Skeletal muscle satellite cell (primary cell): ENCODE measurements around the gene CGB3.
"Not testable (repeated sequence)": the region's sequence is repeated elsewhere in the genome, so short reads cannot be mapped to it uniquely, and the experiment has no call there.

Source experiments
- H3K27me3 ChIP-seq: 2 replicates; pipeline ENCODE4 v1.7.0; 2013; ENCODE audit warnings: low read length; ENCODE audit not compliant: control insufficient read depth, insufficient read depth
- H3K36me3 ChIP-seq: 2 replicates; pipeline ENCODE4 v1.7.0; 2013; ENCODE audit warnings: mild to moderate bottlenecking, control low read depth, low read length; ENCODE audit not compliant: insufficient read depth
- H3K4me1 ChIP-seq: 2 replicates; pipeline ENCODE4 v1.7.0; 2013; ENCODE audit warnings: low read length; ENCODE audit not compliant: control insufficient read depth, insufficient read depth
- H3K4me2 ChIP-seq: 2 replicates; pipeline ENCODE4 v1.7.0; 2013; ENCODE audit warnings: mild to moderate bottlenecking, low read length
- H3K4me3 ChIP-seq: 2 replicates; pipeline ENCODE4 v1.7.0; 2013; ENCODE audit warnings: low read length
- H3K9ac ChIP-seq: 2 replicates; pipeline ENCODE4 v1.7.0; 2013; ENCODE audit warnings: mild to moderate bottlenecking, low read depth, low read length, moderate library complexity
- H3K9me3 ChIP-seq: replicated peaks from 2 replicates; pipeline ENCODE4 v1.7.0; 2013; ENCODE audit warnings: mild to moderate bottlenecking, control low read depth, low read length

Gene CGB3

DNA sequence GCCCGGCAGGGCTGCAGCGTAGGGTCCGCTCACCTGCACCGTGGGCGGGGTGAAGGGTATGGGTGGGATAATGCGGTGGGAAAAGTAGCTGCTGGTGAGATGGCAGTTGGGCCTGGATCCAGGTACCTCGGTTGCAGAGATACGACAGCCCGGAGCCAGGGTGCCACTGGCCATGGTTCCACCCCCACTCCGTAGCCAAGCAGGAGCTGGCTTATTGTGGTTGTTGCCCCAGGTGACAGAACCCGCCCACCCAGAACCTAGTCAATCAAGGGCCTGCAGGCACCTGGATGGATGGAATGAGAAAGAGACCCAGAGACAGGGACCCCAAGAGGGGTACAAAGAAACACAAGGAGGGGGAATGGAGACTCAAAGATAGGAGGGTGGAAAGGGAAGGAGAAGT lies 3.8 kb downstream of the CGB3 start:
- H3K9ac ChIP-seq = no peak overlapping the region
- H3K27me3 ChIP-seq = no peaks in the 10 kb centered on the region
- no peaks in the 10 kb centered on the region for H3K9me3 ChIP-seq
- no peak overlapping the region for H3K4me3 ChIP-seq
- H3K4me1 ChIP-seq = peaks cover 21% of the 10 kb centered on the region
- H3K4me2 ChIP-seq = no peak overlapping the region
- peaks cover 7% of the 10 kb centered on the region for H3K36me3 ChIP-seq

DNA sequence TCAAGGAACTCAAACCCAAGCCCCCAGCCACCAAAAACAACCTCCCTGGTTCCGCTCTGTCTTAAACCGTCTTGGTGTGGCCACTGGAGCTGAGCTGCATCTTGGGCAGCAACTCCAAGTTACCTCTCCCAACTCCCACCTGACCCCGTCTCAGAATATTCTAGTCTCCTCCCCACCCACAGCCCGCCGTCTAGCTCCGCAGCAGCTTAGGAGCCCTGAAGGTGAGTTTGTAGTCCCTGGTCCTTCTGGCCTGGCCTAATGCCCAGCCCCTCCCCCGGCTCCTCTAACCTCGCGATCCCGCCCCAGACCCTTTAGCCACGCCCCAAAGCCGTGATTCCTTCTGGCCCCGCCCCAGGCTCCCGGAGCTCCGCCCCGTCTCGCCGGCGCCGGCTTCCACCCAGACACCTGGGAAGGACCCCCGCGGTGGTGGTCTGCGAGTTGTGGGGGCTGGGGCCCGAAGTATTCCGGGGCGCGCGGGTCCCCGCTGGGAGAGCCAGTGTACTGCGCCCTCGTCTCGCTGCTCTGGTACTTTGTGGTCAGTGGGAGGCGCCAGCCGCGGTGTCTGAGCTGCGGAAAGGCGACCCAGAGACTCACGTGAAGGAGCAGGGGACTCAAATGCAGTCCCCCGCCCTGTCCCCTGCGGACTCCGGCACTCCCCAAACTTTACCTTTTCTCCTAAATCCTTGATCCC lies 4.7 kb downstream of the CGB3 start:
- Histone ChIP-seq H3K36me3 (peaks cover 16% of the 10 kb centered on the region), H3K4me1 (peaks cover 21% of the 10 kb centered on the region), H3K4me2 (peak overlapping the region; percentile 93), H3K4me3 (peak overlapping the region; percentile 68), H3K9me3 (no peaks in the 10 kb centered on the region), H3K27me3 (no peaks in the 10 kb centered on the region), H3K9ac (peak overlapping the region; percentile 59)

DNA sequence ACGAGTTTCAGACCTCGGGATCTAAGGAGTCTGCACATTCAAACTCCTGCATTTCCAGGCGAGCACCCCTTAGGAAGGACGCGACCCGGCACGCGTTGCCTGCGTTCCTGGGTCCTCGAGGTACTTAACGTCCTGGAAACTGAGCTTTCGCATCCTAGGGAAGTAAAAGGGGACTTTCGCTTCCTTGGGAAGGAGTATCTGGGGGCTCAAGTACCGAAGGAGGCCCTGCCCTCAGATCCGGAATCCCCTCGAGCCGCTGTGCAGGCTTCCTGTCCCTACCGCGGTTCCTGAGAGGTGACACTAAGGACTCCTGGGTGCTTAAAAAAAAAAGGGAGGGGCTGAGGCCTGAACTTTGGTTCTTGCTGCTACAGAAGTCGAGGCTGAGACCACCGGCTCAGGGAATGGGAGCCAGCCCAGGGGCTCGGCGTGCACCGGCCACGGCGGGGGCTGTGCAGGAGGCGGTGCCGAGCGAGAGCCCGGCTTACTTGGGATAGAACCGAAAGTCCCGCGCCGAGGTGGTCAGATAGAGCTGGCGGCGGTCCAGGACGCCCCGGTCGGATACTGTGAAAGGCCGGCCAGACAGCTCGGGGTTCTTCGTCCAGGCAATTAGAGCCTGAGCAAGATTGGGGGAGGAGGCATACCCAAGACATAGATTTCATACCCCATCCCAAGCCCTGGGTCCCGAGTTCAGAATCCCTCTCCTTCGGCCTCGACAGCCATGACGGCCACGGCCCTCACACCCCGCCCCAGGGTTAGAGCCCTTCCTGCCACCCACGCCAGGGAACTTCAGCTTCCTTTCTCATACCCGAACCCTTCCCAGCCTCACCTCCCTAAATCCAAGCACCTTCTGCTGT lies 5.5 kb downstream of the CGB3 start:
- not testable (repeated sequence) for H3K27me3 ChIP-seq, H3K9me3 ChIP-seq
- Histone ChIP-seq H3K9ac (peak overlapping the region; percentile 59), H3K4me2 (peak overlapping the region; percentile 93), H3K36me3 (peaks cover 23% of the 10 kb centered on the region), H3K4me3 (peak overlapping the region; percentile 68), H3K4me1 (peaks cover 21% of the 10 kb centered on the region)

DNA sequence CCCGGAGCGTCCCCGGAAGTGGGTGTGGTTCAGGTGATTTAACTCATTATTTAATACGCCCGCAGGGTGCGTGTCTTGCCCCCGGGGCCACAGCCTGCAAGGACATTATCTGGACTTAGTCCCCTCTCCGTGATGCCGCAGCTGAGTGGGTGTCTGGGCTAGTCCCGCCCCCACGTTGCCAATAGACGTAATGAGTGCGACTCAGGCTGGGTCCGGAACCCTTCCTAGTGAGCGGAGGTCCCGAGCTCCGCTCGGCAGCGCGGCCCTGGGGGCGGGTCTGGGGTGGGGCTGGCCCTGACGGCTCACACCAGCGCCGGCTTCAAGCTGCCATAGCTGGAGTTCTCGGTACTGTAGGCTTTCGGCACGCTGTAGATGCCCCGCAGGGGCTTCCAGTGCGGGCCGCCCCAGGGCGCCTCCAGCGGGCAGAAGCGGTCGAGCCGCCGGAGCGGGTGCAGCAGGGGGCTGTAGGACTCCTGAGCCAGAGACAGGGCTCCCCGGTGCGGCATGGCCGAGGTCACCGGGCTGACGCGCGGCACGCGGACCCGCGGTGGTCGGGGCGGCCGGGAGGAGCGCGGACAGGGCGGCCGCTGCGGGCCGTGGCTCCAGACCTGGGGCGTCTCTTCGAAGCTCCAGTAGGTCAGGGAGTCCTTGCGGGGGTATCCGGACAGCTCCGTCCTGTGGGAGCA lies 6.3 kb downstream of the CGB3 start:
- Histone ChIP-seq H3K4me1 (peaks cover 21% of the 10 kb centered on the region), H3K9me3 (no peaks in the 10 kb centered on the region), H3K9ac (peak overlapping the region; percentile 59), H3K27me3 (no peaks in the 10 kb centered on the region), H3K4me3 (peak overlapping the region; percentile 68), H3K4me2 (peak overlapping the region; percentile 93), H3K36me3 (peaks cover 28% of the 10 kb centered on the region)

DNA sequence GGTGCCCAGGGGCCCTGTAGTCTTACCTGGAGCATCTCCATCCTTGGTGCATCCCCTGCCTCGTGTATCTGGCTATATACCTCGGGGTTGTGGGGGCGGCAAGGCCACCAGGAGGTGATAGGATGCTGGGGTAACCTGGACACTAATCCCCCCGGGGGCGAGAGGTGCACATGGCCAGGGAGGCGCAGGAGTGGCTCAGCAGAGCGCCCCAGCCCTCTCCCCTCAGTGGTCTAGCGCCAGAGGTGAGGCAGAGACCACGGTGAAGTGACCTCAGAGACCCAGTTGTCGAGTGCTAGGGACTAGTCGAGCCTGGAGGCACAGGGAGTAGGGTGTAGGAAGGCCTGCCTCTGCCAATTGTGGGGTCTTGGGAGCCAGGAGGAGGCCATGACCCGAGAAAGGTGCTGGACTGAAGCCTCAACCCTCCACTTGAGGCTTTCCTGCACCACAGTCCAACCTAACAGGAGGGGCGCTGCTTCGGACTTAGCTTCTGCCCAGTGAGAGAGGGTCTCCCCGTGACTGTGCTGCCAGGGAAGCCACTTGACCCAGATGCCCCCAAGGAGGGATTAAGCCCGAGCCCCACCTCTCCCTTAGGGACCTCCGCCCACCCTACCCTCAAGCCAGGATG lies 7.0 kb downstream of the CGB3 start, which contains the start of gene LHB:
Gene LHB (minus strand): TSS at position 51 of the 625 bp plus-strand sequence. CDS start 10 bp downstream, at position 41.
- peak within 1 kb of the TSS; percentile 68 for H3K4me3 ChIP-seq
- H3K36me3 ChIP-seq = peaks cover 34% of the 10 kb centered on the region
- H3K9me3 ChIP-seq = no peaks in the 10 kb centered on the region
- peak within 1 kb of the TSS; percentile 93 for H3K4me2 ChIP-seq
- H3K27me3 ChIP-seq = no peaks in the 10 kb centered on the region
- H3K9ac ChIP-seq = peak within 1 kb of the TSS; percentile 59
- H3K4me1 ChIP-seq = peaks cover 21% of the 10 kb centered on the region

DNA sequence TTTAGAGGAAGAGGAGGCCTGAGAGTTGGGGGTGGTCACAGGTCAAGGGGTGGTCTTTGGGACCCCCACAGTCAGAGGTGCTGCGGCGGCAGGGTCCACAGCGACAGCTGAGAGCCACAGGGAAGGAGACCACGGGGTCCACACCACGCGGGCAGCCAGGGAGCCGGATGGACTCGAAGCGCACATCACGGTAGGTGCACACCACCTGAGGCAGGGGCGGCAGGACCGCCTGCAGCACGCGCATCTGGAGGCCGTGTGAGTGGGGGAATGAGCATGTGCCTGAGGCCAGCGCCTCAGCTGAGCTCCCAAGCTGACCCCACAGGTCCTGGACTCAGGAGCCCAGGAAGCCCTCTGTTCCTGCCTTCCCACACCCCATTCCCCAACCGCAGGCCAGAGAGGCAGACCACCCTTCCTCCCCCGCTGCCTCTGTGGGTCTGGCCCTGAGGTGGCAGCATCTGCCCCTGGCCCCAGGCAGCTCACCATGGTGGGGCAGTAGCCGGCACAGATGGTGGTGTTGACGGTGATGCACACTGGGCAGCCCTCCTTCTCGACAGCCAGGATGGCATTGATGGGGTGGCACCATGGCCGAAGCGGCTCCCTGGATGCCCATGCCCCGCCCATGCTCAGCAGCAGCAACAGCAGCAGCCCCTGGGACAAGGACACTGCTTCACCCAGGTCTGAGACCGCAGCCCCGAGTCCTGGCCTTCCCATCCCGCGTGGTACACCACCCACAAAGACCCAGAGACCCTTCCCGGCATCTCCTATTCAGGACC lies 7.9 kb downstream of the CGB3 start:
- H3K4me2 ChIP-seq = no peak overlapping the region
- H3K4me3 ChIP-seq = no peak overlapping the region
- H3K9ac ChIP-seq = no peak overlapping the region
- no peaks in the 10 kb centered on the region for H3K9me3 ChIP-seq
- peaks cover 21% of the 10 kb centered on the region for H3K4me1 ChIP-seq
- peaks cover 41% of the 10 kb centered on the region for H3K36me3 ChIP-seq
- H3K27me3 ChIP-seq = no peaks in the 10 kb centered on the region

DNA sequence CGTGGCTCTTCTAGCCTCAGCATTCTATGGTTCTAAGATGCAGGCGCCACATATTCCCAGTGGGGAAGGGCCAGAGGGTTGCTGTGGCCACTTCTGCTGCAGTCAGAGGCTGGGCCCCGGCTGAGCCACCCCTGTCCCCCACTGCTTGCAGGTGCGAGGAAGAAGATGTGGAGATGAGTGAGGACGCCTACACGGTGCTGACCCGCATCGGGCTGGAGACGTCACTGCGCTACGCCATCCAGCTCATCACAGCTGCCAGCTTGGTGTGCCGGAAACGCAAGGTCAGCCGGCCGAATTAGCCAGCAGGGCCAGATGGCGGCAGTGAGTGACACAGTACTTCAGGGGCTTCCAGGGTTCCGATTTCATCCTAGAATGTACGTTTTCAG lies 9.3 kb downstream of the CGB3 start:
- Histone ChIP-seq H3K4me2 (no peak overlapping the region), H3K36me3 (peaks cover 52% of the 10 kb centered on the region), H3K4me1 (peaks cover 21% of the 10 kb centered on the region)

DNA sequence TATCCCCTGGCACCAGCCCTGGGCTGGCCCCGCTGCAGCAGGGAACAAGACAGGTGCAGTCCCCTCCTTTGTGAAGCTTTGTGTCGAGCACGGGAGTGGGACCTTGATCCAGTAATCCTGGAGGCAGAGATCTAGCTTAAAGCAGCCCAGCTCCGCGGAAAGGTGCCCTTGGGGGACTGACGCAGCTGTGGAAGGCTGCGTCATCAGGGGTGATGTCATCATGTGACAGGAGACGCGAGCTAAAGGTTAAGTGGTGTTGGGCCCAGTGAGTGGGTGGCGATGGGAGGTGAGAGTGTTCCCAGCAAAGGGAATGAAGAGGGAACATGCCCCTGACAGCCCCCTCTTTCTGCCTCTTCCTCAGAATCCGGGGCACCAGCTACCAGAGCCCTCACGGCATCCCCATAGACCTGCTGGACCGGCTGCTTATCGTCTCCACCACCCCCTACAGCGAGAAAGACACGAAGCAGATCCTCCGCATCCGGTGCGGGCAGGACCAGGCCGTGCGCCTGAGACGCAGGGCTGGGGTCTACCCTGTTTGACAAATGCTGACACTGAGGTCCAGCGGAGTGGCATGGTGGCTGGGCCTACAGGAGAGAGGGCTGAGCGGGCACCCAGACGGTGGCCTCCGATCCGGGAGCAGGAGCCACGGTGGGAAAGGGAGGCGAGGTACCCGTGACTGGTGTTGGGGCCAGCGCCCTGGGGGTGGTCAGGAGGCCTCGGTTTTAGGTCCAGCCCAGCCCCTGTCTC lies 9.8 kb downstream of the CGB3 start:
- Histone ChIP-seq H3K4me2 (no peak overlapping the region), H3K36me3 (peaks cover 57% of the 10 kb centered on the region), H3K27me3 (no peaks in the 10 kb centered on the region), H3K4me1 (peaks cover 18% of the 10 kb centered on the region), H3K4me3 (no peak overlapping the region), H3K9me3 (no peaks in the 10 kb centered on the region), H3K9ac (no peak overlapping the region)

More for the DNA sequence above, 9.3 kb downstream of the CGB3 start:
- H3K27me3 ChIP-seq = no peaks in the 10 kb centered on the region
- H3K9ac ChIP-seq = no peak overlapping the region
- no peaks in the 10 kb centered on the region for H3K9me3 ChIP-seq
- H3K4me3 ChIP-seq = no peak overlapping the region

DNA sequence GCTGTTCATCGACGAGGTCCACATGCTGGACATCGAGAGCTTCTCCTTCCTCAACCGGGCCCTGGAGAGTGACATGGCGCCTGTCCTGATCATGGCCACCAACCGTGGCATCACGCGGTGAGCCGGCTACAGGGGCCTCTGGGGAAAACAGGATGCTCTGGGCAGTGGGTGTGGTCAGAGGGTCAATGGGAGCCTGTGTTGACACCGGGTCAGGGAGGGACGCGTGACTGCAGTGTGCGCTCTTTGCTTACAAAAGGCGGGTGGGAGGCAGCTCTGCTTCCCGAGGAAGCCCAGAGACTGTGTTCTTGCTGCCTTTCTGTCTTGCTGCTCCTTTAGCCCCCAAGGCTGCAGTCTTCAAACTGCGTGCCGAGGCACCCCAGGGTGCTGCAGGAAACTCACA lies 12.9 kb downstream of the CGB3 start:
- Histone ChIP-seq H3K27me3 (no peaks in the 10 kb centered on the region), H3K4me3 (no peak overlapping the region), H3K4me1 (no peaks in the 10 kb centered on the region), H3K4me2 (no peak overlapping the region), H3K9me3 (no peaks in the 10 kb centered on the region), H3K9ac (no peak overlapping the region), H3K36me3 (peaks cover 67% of the 10 kb centered on the region)

DNA sequence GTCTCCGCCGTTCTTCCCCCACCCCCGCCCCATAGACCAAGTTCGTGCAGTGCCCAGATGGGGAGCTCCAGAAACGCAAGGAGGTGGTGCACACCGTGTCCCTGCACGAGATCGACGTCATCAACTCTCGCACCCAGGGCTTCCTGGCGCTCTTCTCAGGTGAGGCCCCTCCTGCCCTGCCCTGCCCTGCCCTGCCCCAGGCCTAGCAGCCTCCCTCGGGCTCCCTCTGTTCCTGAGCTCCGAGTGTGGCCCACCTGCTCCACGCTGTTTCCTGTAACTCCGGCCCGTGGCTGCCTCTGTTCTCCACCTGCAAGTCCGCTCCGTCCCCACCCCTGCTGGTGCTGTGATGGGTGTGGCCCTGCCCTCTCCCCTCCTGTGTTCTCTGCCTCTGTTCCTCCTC lies 13.7 kb downstream of the CGB3 start:
- H3K9ac ChIP-seq = no peak overlapping the region

More for the DNA sequence above, 13.7 kb downstream of the CGB3 start:
- H3K4me1 ChIP-seq = no peaks in the 10 kb centered on the region
- H3K4me3 ChIP-seq = no peak overlapping the region
- H3K36me3 ChIP-seq = peaks cover 67% of the 10 kb centered on the region
- no peaks in the 10 kb centered on the region for H3K9me3 ChIP-seq
- no peaks in the 10 kb centered on the region for H3K27me3 ChIP-seq
- no peak overlapping the region for H3K4me2 ChIP-seq
